HepG2 (cell line): Measurements from ENCODE around the gene ELL3. TPM values are rescaled to one million over a fixed set of nuclear protein-coding genes. Genes with fewer than 3 reads are reported as not detected.

Source experiments
- AKNA ChIP-seq: sonication (generic); formaldehyde crosslinking; IDR thresholded peaks from 2 replicates; pipeline ENCODE4 v1.4.0; 2020; ENCODE audit warnings: missing genetic modification reagents, borderline replicate concordance
- CSRNP1 ChIP-seq: sonication (generic); formaldehyde crosslinking; IDR thresholded peaks from 2 replicates; pipeline ENCODE4 v1.8.1; 2023; ENCODE audit warnings: mild to moderate bottlenecking, missing genetic modification reagents
- DR1 ChIP-seq: sonication (generic); formaldehyde crosslinking; IDR thresholded peaks from 2 replicates; pipeline ENCODE4 v1.8.0; 2021; ENCODE audit warnings: mild to moderate bottlenecking, missing genetic modification reagents, inconsistent platforms
- FOXK1 ChIP-seq: sonication (generic); formaldehyde crosslinking; IDR thresholded peaks from 2 replicates; pipeline ENCODE4 v1.4.0; 2020; ENCODE audit warnings: low read depth, missing genetic modification reagents, borderline replicate concordance
- GABPA ChIP-seq, 2 experiments: IDR thresholded peaks; 2 replicates each; pipeline ENCODE4 v1.6.1; 2011 to 2016; ENCODE audit warnings: low read depth in 2 of 2, low read length in 1 of 2, missing biosample characterization in 1 of 2, missing genetic modification characterization in 1 of 2
- KAT2B ChIP-seq: fragments of 150-350 bp; IDR thresholded peaks from 2 replicates; pipeline ENCODE4 v1.6.1; 2014; ENCODE audit warnings: low read depth, low read length, borderline replicate concordance
- KLF16 ChIP-seq, 2 experiments: sonication (generic) in 1 of 2; formaldehyde crosslinking in 1 of 2; IDR thresholded peaks; 2 replicates each; pipeline versions ENCODE4 v1.6.1 to v1.8.0; 2016 to 2023; ENCODE audit warnings: missing genetic modification reagents in 2 of 2, missing compliant biosample characterization in 1 of 2
- NBN ChIP-seq: fragments of 450-650 bp; conservative IDR thresholded peaks from 2 replicates; pipeline ENCODE4 v1.6.1; 2017
- NKX3-1 ChIP-seq: sonication (generic); formaldehyde crosslinking; IDR thresholded peaks from 2 replicates; pipeline ENCODE4 v1.5.0; 2020; ENCODE audit warnings: missing genetic modification reagents
- SP140L ChIP-seq: sonication (generic); formaldehyde crosslinking; IDR thresholded peaks from 2 replicates; pipeline ENCODE4 v1.4.0; 2020; ENCODE audit warnings: missing genetic modification reagents, borderline replicate concordance
- TIGD3 ChIP-seq: sonication (generic); formaldehyde crosslinking; IDR thresholded peaks from 2 replicates; pipeline ENCODE4 v1.5.1; 2020; ENCODE audit warnings: mild to moderate bottlenecking, missing genetic modification reagents, borderline replicate concordance
- ZMYM3 ChIP-seq: sonication (generic); formaldehyde crosslinking; IDR thresholded peaks from 2 replicates; pipeline ENCODE4 v1.5.1; 2020; ENCODE audit warnings: mild to moderate bottlenecking, missing genetic modification reagents
- ZMYM4 ChIP-seq: sonication (generic); formaldehyde crosslinking; IDR thresholded peaks from 2 replicates; pipeline ENCODE4 v1.8.1; 2023; ENCODE audit warnings: mild to moderate bottlenecking, missing genetic modification reagents
- ZNF501 ChIP-seq: sonication (generic); formaldehyde crosslinking; IDR thresholded peaks from 2 replicates; pipeline ENCODE4 v1.5.1; 2020; ENCODE audit warnings: mild to moderate bottlenecking, moderate library complexity, missing genetic modification reagents
- ZSCAN21 ChIP-seq: sonication (generic); formaldehyde crosslinking; IDR thresholded peaks from 2 replicates; pipeline ENCODE4 v1.8.0; 2022; ENCODE audit warnings: mild to moderate bottlenecking, missing genetic modification reagents, moderate library complexity, borderline replicate concordance
- polyA plus RNA-seq, 8 experiments: library from polyadenylated mRNA; depleted of rRNA in 3 of 8; stranded (reverse) in 7 of 8; unstranded in 1 of 8; fragments of >200 nt; fragmentation: Illumina TruSeq in 4 of 8; extraction: Trizol in 4 of 8; gene quantifications; 2 replicates each; pipeline versions ENCODE4 v1.2.1 to v1.2.3, GENCODE V29; 2011 to 2016; ENCODE audit warnings: low read depth in 4 of 8, missing spikeins in 1 of 8, mixed read lengths in 1 of 8; ENCODE audit not compliant: insufficient read depth in 1 of 8
- total RNA-seq, 5 experiments: library from RNA; depleted of rRNA; stranded (reverse); fragments of >200 nt; fragmentation: Illumina TruSeq; extraction: Trizol; gene quantifications; 2 replicates each; pipeline ENCODE4 v1.2.3, GENCODE V29; 2016; ENCODE audit warnings: low read depth in 1 of 5
- TF ChIP-seq, protein P1 (sequence below): sonication (generic); formaldehyde crosslinking; IDR thresholded peaks from 2 replicates; pipeline ENCODE4 v1.5.1; 2020; ENCODE audit warnings: mild to moderate bottlenecking, missing genetic modification reagents, moderate library complexity

The ELL3 gene
- total and polyA plus RNA-seq, 2 of the 13 experiments (the other 11 are each of a cell fraction or from before 2014, with no cell fraction given) = 6.1 to 8.8 TPM

DNA sequence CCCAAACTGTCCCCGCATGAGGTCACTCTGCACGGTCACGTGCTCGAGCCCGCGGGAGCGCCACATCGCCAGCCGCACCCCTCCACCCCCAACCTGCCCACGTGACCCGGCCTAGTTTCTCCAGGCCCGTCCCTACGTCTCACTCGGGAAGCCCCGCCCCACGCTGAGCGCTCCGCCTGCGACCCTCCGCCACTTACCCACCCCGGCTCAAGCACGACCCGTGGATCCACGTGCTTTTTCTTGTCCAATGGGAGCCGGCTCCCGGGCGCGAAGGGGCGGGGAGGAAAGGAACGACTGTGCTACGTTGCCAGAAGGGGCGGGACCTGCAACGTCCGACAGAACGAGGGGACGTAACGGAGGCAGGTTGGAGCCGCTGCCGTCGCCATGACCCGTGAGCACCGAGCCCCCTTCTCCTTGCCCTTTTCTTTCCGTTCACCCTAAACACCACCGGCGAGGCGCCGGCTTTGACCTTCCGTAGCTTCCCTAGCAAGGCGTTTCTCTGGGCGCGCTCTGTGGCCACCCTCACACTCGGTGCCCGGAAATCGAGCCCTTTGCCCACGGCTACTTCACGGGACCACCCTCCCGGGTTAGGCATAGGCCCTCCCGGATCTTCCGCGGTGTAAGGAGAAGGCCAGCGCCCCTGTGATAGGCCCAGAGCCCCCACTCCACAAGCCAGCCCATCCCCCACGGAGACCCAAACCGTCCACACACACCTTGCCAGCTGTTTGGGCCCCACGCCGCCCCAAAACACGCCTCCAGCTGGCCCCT is 15.4 kb upstream of the ELL3 start, which contains the start of gene SERF2 (continued):
- TF ChIP-seq AKNA (CRISPR knock-in tag) (no peak), FOXK1 (CRISPR knock-in tag) (no peak), KAT2B (no peak), ZNF501 (CRISPR knock-in tag) (peak; percentile 79), KLF16 (CRISPR knock-in tag; IDR thresholded peaks at IDR 0.05) (0 out of 4 replicates have a peak, but pooled peaks of 1 of the 2 experiments have one; percentile 34), ZMYM3 (0 out of 2 replicates have a peak, but pooled peaks have one; percentile 6), NKX3-1 (CRISPR knock-in tag) (no peak), CSRNP1 (CRISPR knock-in tag) (peak; percentile 48), DR1 (CRISPR knock-in tag) (peak; percentile 78; the same call in 1 of the 2 replicates), TIGD3 (peak; percentile 70; the same call in 1 of the 2 replicates), ZMYM4 (peak; percentile 71), NBN (no peak), ZSCAN21 (CRISPR knock-in tag) (peak; percentile 53; the same call in 1 of the 2 replicates), SP140L (CRISPR knock-in tag) (peak; percentile 55; the same call in 1 of the 2 replicates), GABPA (IDR thresholded peaks at IDR 0.05; ENCODE audit: low read depth, low read length) (no peak), GABPA (CRISPR knock-in tag; IDR thresholded peaks at IDR 0.05; ENCODE audit: low read depth) (peak; percentile 53)
- TF ChIP-seq, protein P1, sequence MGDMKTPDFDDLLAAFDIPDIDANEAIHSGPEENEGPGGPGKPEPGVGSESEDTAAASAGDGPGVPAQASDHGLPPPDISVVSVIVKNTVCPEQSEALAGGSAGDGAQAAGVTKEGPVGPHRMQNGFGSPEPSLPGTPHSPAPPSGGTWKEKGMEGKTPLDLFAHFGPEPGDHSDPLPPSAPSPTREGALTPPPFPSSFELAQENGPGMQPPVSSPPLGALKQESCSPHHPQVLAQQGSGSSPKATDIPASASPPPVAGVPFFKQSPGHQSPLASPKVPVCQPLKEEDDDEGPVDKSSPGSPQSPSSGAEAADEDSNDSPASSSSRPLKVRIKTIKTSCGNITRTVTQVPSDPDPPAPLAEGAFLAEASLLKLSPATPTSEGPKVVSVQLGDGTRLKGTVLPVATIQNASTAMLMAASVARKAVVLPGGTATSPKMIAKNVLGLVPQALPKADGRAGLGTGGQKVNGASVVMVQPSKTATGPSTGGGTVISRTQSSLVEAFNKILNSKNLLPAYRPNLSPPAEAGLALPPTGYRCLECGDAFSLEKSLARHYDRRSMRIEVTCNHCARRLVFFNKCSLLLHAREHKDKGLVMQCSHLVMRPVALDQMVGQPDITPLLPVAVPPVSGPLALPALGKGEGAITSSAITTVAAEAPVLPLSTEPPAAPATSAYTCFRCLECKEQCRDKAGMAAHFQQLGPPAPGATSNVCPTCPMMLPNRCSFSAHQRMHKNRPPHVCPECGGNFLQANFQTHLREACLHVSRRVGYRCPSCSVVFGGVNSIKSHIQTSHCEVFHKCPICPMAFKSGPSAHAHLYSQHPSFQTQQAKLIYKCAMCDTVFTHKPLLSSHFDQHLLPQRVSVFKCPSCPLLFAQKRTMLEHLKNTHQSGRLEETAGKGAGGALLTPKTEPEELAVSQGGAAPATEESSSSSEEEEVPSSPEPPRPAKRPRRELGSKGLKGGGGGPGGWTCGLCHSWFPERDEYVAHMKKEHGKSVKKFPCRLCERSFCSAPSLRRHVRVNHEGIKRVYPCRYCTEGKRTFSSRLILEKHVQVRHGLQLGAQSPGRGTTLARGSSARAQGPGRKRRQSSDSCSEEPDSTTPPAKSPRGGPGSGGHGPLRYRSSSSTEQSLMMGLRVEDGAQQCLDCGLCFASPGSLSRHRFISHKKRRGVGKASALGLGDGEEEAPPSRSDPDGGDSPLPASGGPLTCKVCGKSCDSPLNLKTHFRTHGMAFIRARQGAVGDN (CRISPR knock-in tag) = peak; percentile 92
